Chondrocyte (in vitro differentiated cells): ENCODE data around the gene OSBPL5. TPM values are rescaled to one million over a fixed set of nuclear protein-coding genes. Genes with fewer than 3 reads are reported as not detected.

ENCODE experiments used
- DNase-seq: peaks from one replicate; pipeline ENCODE4 v3.0.0; 2021; ENCODE audit warnings: mixed read lengths, low spot score
- H3K27ac Mint-ChIP-seq: one replicate; pipeline ENCODE4 v1.8.0; 2021; ENCODE audit warnings: mild to moderate bottlenecking, moderate library complexity, mixed read lengths; ENCODE audit not compliant: unreplicated experiment
- H3K27me3 Mint-ChIP-seq: 2 replicates; pipeline ENCODE4 v1.8.0; 2021; ENCODE audit warnings: low read depth, mixed read lengths
- H3K36me3 Mint-ChIP-seq: 2 replicates; pipeline ENCODE4 v1.8.0; 2021; ENCODE audit warnings: low read depth, mixed read lengths
- H3K4me1 Mint-ChIP-seq: 2 replicates; pipeline ENCODE4 v1.8.0; 2021; ENCODE audit warnings: low read depth, mild to moderate bottlenecking, mixed read lengths
- H3K4me3 Mint-ChIP-seq: one replicate; pipeline ENCODE4 v1.8.0; 2021; ENCODE audit warnings: mild to moderate bottlenecking, moderate library complexity, mixed read lengths; ENCODE audit not compliant: unreplicated experiment
- H3K9me3 Mint-ChIP-seq: 2 replicates; pipeline ENCODE4 v1.8.0; 2021; ENCODE audit warnings: low read depth, mixed read lengths
- CTCF ChIP-seq: fragments of 200-600 bp; sonication (generic); IDR thresholded peaks from 2 replicates; pipeline ENCODE4 v1.5.0; 2021; ENCODE audit warnings: antibody characterized with exemption, mild to moderate bottlenecking, moderate library complexity
- total RNA-seq: library from RNA; stranded (reverse); gene quantifications from 3 replicates; pipeline ENCODE4 v1.2.1, GENCODE V29; 2021

OSBPL5 gene
- total RNA-seq, 1 donor from 2014 or later, result 43.9 TPM

GRCh38 chr11:3204141-3205015, 39.3 kb upstream of the OSBPL5 start:
- peak; percentile 76 for DNase-seq
- Mint-ChIP-seq H3K36me3 (no peaks in the 10 kb centered on the region), H3K27ac (no peak overlapping the region), H3K9me3 (no peaks in the 10 kb centered on the region), H3K27me3 (peaks cover 34% of the 10 kb centered on the region), H3K4me3 (no peak overlapping the region), H3K4me1 (peaks cover 4% of the 10 kb centered on the region)
- no peak for TF ChIP-seq CTCF

- Mint-ChIP-seq H3K4me1 (peaks cover 4% of the 10 kb centered on the region), H3K9me3 (no peaks in the 10 kb centered on the region), H3K4me3 (no peak overlapping the region), H3K27ac (no peak overlapping the region), H3K27me3 (peaks cover 35% of the 10 kb centered on the region), H3K36me3 (no peaks in the 10 kb centered on the region)
- no peak for TF ChIP-seq CTCF
- peak; percentile 85 for DNase-seq
These were observed 38.3 kb upstream of the OSBPL5 start for GRCh38 chr11:3203221-3204043.

GRCh38 chr11:3202759-3203158, 37.6 kb upstream of the OSBPL5 start:
- H3K36me3 Mint-ChIP-seq, result no peaks in the 10 kb centered on the region
- no peak overlapping the region for H3K27ac Mint-ChIP-seq
- no peak for TF ChIP-seq CTCF
- H3K27me3 Mint-ChIP-seq, result peaks cover 36% of the 10 kb centered on the region
- no peaks in the 10 kb centered on the region for H3K9me3 Mint-ChIP-seq
- peaks cover 4% of the 10 kb centered on the region for H3K4me1 Mint-ChIP-seq
- DNase-seq, result peak; percentile 91
- no peak overlapping the region for H3K4me3 Mint-ChIP-seq

GRCh38 chr11:3202305-3202704, 37.2 kb upstream of the OSBPL5 start:
- Mint-ChIP-seq H3K4me3 (no peak overlapping the region), H3K27ac (no peak overlapping the region), H3K27me3 (peaks cover 36% of the 10 kb centered on the region), H3K36me3 (no peaks in the 10 kb centered on the region), H3K9me3 (no peaks in the 10 kb centered on the region), H3K4me1 (peaks cover 4% of the 10 kb centered on the region)
- no peak for TF ChIP-seq CTCF
- DNase-seq, result no peak

GRCh38 chr11:3201677-3202181, 36.6 kb upstream of the OSBPL5 start:
- Mint-ChIP-seq H3K4me1 (peaks cover 4% of the 10 kb centered on the region), H3K36me3 (no peaks in the 10 kb centered on the region), H3K27me3 (peaks cover 36% of the 10 kb centered on the region), H3K9me3 (no peaks in the 10 kb centered on the region), H3K4me3 (no peak overlapping the region), H3K27ac (no peak overlapping the region)
- no peak for TF ChIP-seq CTCF
- DNase-seq, result no peak
